NCI-H82 treated with DMSO at 0.1 percent for 48 hours (cell line): ENCODE results near the gene PPP1R13B.

Experiments
- DNase-seq: peaks from one replicate; lab custom pipeline; 2025; ENCODE audit not compliant: unreplicated experiment; lab: John Stamatoyannopoulos, UW

PPP1R13B gene

GRCh38 chr14:103732868-103733620 lies 114.3 kb downstream of the PPP1R13B start:
- no peak for DNase-seq

- no peak for DNase-seq
Observed at GRCh38 chr14:103731916-103732867, 115.2 kb downstream of the PPP1R13B start.

GRCh38 chr14:103731481-103731880 lies 115.9 kb downstream of the PPP1R13B start:
- DNase-seq, result no peak

GRCh38 chr14:103730490-103731035 lies 116.8 kb downstream of the PPP1R13B start:
- no peak for DNase-seq

GRCh38 chr14:103729496-103730448 lies 117.6 kb downstream of the PPP1R13B start:
- DNase-seq, result no peak

- DNase-seq, result no peak
Observed at GRCh38 chr14:103728721-103729120, 118.7 kb downstream of the PPP1R13B start.

- DNase-seq, result no peak
Observed at GRCh38 chr14:103728141-103728540, 119.2 kb downstream of the PPP1R13B start.

- DNase-seq, result no peak
Observed at GRCh38 chr14:103727313-103727980, 119.9 kb downstream of the PPP1R13B start.

- DNase-seq, result no peak
Observed at GRCh38 chr14:103726474-103726873, 120.9 kb downstream of the PPP1R13B start.

GRCh38 chr14:103725739-103726395 lies 121.5 kb downstream of the PPP1R13B start:
- no peak for DNase-seq

GRCh38 chr14:103725001-103725682 lies 122.2 kb downstream of the PPP1R13B start:
- no peak for DNase-seq

- DNase-seq, result no peak
Observed at GRCh38 chr14:103724116-103724515, 123.3 kb downstream of the PPP1R13B start.

GRCh38 chr14:103723748-103724081 lies 123.7 kb downstream of the PPP1R13B start:
- no peak for DNase-seq

- DNase-seq, result no peak
Observed at GRCh38 chr14:103721334-103722120, 125.8 kb downstream of the PPP1R13B start.

- DNase-seq, result no peak
Observed at GRCh38 chr14:103719751-103720150, 127.6 kb downstream of the PPP1R13B start.

GRCh38 chr14:103718572-103718971 lies 128.8 kb downstream of the PPP1R13B start:
- DNase-seq, result no peak

- no peak for DNase-seq
Observed at GRCh38 chr14:103716899-103717411, 130.4 kb downstream of the PPP1R13B start.
